Endodermal cell (in vitro differentiated cells): ENCODE measurements around the gene IMPDH1. TPM values are rescaled to one million over a fixed set of nuclear protein-coding genes. Genes with fewer than 3 reads are reported as not detected.
A peak's percentile ranks its signal among the peaks of the same experiment; 100 is the strongest.

Source experiments
- DNase-seq: peaks from one replicate; pipeline ENCODE4 v3.0.0-alpha.2; 2017
- H3K27ac ChIP-seq: 2 replicates; pipeline ENCODE4 v1.5.1; 2013; ENCODE audit warnings: mild to moderate bottlenecking, low read depth, low read length, moderate library complexity
- H3K27me3 ChIP-seq: 2 replicates; pipeline ENCODE4 v1.6.1; 2013; ENCODE audit warnings: mild to moderate bottlenecking, low read length, moderate library complexity; ENCODE audit not compliant: insufficient read depth, control insufficient read depth, poor library complexity, severe bottlenecking
- H3K36me3 ChIP-seq: 2 replicates; pipeline ENCODE4 v1.7.0; 2013; ENCODE audit warnings: mild to moderate bottlenecking, low read length, moderate library complexity; ENCODE audit not compliant: control insufficient read depth, insufficient read depth
- H3K4me1 ChIP-seq: one replicate; pipeline ENCODE4 v1.7.0; 2013; ENCODE audit warnings: low read length; ENCODE audit not compliant: control insufficient read depth, insufficient read depth
- H3K4me3 ChIP-seq: 2 replicates; pipeline ENCODE4 v1.5.1; 2013; ENCODE audit warnings: mild to moderate bottlenecking, low read length, moderate library complexity
- H3K9ac ChIP-seq: 2 replicates; pipeline ENCODE4 v1.6.1; 2013; ENCODE audit warnings: mild to moderate bottlenecking, low read length, moderate library complexity; ENCODE audit not compliant: poor library complexity, severe bottlenecking; ENCODE audit errors: extremely low read depth
- H3K9me3 ChIP-seq: 2 replicates; pipeline ENCODE4 v1.6.1; 2013; ENCODE audit warnings: mild to moderate bottlenecking, low read length, moderate library complexity; ENCODE audit not compliant: control insufficient read depth
- H3K27ac Mint-ChIP-seq: 2 replicates; pipeline ENCODE4 v1.8.0; 2020; ENCODE audit warnings: mixed read lengths
- H3K27me3 Mint-ChIP-seq: 2 replicates; pipeline ENCODE4 v1.8.0; 2021; ENCODE audit warnings: mild to moderate bottlenecking, mixed read lengths; ENCODE audit not compliant: insufficient read depth
- H3K36me3 Mint-ChIP-seq: 2 replicates; pipeline ENCODE4 v1.8.0; 2020; ENCODE audit warnings: low read depth, mixed read lengths
- H3K4me1 Mint-ChIP-seq: 2 replicates; pipeline ENCODE4 v1.8.0; 2020; ENCODE audit warnings: mixed read lengths
- H3K4me3 Mint-ChIP-seq: 2 replicates; pipeline ENCODE4 v1.8.0; 2020; ENCODE audit warnings: mild to moderate bottlenecking, moderate library complexity, mixed read lengths
- H3K9me3 Mint-ChIP-seq: 2 replicates; pipeline ENCODE4 v1.8.0; 2020; ENCODE audit warnings: mild to moderate bottlenecking, mixed read lengths
- WGBS, 2 experiments: methylation state at CpG; one replicate each; pipeline versions ENCODE4 v1.1.5 to v1.1.7; 2013; ENCODE audit warnings: missing lambda C conversion rate in 2 of 2, mixed read lengths in 1 of 2; ENCODE audit not compliant: insufficient coverage in 1 of 2, insufficient read length in 1 of 2; 5-methylcytosine and 5-hydroxymethylcytosine counted together
- total RNA-seq, 2 donors: library from RNA; stranded (reverse); fragmentation: NEBNext Ultra II Directional in 1 of 2; extraction: Animal tissue kit (Norgen Biotek cat#: 25700) in 1 of 2; gene quantifications; 2 replicates in 1 of 2; 3 replicates in 1 of 2; pipeline ENCODE4 v1.2.1, GENCODE V29; 2021
- TF ChIP-seq, protein P1 (sequence below): fragments of 200-600 bp; sonication (generic); conservative IDR thresholded peaks from 2 replicates; pipeline ENCODE4 v1.5.0; 2021; ENCODE audit warnings: antibody characterized with exemption, mild to moderate bottlenecking

IMPDH1 gene
- total RNA-seq, 2 donors from 2014 or later: 13.4 to 16.5 TPM

DNA sequence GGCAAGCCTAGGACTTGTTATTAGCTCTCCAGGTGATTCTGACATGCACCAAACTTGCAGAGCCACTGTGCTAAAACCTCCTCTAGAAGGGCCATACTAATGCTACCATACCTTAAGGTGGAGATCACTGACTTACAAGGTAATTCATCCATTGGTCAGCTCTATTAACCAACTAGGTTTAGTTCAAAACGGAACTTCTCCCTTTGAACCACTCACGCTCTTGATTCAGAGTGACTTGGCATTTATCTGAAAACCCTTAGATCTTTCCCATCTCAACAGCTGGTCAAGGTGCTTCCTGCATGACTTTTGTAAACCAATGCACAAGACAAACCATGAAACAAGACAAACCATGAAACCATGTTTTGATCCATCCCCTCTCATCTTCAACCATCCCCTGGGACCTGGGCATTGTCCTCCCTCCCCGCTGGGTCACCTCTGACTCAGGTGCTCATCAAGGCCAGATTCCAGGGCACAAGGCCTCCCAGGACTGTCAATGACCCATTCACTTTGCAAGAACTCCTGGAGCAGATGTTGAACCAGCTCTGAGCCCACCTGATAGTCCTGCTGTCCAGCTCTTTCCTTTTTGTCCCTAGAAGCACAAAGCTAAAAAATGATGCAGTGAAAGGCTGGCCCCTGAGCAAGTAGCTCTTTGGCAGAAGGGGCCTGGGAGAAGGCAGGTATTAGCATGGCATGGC, 18.8 kb downstream of the IMPDH1 start:
- peaks cover 23% of the 10 kb centered on the region for H3K27me3 ChIP-seq
- no peaks in the 10 kb centered on the region for H3K9me3 ChIP-seq
- TF ChIP-seq, protein P1, sequence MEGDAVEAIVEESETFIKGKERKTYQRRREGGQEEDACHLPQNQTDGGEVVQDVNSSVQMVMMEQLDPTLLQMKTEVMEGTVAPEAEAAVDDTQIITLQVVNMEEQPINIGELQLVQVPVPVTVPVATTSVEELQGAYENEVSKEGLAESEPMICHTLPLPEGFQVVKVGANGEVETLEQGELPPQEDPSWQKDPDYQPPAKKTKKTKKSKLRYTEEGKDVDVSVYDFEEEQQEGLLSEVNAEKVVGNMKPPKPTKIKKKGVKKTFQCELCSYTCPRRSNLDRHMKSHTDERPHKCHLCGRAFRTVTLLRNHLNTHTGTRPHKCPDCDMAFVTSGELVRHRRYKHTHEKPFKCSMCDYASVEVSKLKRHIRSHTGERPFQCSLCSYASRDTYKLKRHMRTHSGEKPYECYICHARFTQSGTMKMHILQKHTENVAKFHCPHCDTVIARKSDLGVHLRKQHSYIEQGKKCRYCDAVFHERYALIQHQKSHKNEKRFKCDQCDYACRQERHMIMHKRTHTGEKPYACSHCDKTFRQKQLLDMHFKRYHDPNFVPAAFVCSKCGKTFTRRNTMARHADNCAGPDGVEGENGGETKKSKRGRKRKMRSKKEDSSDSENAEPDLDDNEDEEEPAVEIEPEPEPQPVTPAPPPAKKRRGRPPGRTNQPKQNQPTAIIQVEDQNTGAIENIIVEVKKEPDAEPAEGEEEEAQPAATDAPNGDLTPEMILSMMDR: no peak
- Mint-ChIP-seq H3K27ac (no peak overlapping the region), H3K36me3 (no peaks in the 10 kb centered on the region), H3K9me3 (no peaks in the 10 kb centered on the region), H3K4me1 (no peaks in the 10 kb centered on the region), H3K27me3 (peaks cover 38% of the 10 kb centered on the region), H3K4me3 (no peak overlapping the region)
- no peak for DNase-seq
- 89 to 94% methylated on average over 3 of the region's 3 CpGs for WGBS, 2 experiments
- no peak overlapping the region for H3K27ac ChIP-seq
- no peaks in the 10 kb centered on the region for H3K4me1 ChIP-seq
- no peak overlapping the region for H3K9ac ChIP-seq
- no peak overlapping the region for H3K4me3 ChIP-seq
- H3K36me3 ChIP-seq: no peaks in the 10 kb centered on the region

DNA sequence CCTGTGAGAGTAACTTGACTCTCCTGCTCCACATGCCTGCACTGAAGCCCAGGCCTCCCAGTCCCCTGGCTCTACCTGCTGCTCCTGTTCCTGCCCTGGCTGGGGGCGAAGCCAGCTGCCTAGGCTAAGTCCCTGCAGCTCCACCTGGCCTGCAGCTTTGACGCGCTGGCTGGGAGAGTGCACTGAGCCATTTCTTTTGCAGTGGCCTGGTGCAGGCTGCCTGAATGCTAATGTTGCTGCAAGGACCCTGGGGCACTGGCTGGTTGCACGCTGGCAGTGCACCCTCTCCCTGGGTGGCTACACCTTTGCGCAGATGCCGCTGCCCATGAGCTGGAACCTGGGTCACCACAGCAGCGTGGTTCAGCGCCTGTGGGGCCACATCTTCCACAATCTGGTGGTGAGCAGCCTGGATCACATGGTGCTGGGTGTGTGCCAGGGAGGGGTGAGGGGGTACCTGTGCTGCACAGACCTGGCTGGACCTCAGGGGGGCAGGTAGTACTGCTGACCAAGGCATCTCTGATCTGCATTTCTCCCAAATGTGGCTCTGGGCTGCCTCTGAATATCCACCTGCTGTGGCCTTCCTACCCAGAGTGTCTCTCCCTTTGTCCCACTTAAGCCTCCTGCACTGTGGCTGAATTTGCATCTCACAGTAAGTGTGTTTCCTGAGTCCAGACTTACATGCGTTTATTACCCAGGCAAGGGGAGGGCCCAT, 20.0 kb downstream of the IMPDH1 start:
- Mint-ChIP-seq H3K36me3 (no peaks in the 10 kb centered on the region), H3K4me1 (no peaks in the 10 kb centered on the region), H3K9me3 (no peaks in the 10 kb centered on the region), H3K27me3 (peaks cover 48% of the 10 kb centered on the region), H3K27ac (no peak overlapping the region), H3K4me3 (no peak overlapping the region)
- WGBS, 2 experiments: 85 to 87% methylated on average over 9 of the region's 9 CpGs
- H3K9me3 ChIP-seq: no peaks in the 10 kb centered on the region
- TF ChIP-seq, protein P1: no peak
- peaks cover 23% of the 10 kb centered on the region for H3K27me3 ChIP-seq
- H3K36me3 ChIP-seq: no peaks in the 10 kb centered on the region
- DNase-seq: no peak
- no peak overlapping the region for H3K4me3 ChIP-seq
- H3K27ac ChIP-seq: no peak overlapping the region
- H3K4me1 ChIP-seq: no peaks in the 10 kb centered on the region
- no peak overlapping the region for H3K9ac ChIP-seq

DNA sequence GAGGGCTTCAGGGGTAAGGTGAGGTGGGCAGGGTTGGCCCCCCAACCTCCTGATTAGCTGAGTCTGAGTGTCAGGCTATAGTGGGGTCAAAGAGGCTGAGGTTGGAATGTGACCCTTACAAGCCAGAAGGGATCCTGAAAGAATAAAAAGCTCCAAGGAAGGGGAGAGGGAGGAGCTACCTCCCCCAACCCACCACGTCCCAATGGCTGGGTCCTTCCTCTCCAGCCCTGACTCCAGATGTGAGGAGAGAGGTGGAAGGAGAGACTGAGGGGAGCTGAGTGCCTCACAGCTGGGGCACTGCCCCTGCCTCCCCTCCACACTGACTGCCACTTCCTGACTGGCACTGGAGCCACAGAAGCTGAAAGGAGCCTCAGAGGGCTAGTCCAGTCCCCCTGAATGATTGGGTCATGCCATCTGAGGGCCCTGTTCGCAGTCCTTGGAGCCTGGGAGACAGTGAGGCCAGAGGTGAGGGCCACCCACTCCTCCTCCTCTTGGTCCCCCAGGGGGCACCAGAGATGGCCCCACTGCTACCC, 20.6 kb downstream of the IMPDH1 start:
- Histone ChIP-seq H3K4me1 (no peaks in the 10 kb centered on the region), H3K4me3 (no peak overlapping the region), H3K9me3 (no peaks in the 10 kb centered on the region), H3K27me3 (peaks cover 23% of the 10 kb centered on the region), H3K27ac (no peak overlapping the region), H3K9ac (no peak overlapping the region), H3K36me3 (no peaks in the 10 kb centered on the region)
- Mint-ChIP-seq H3K9me3 (no peaks in the 10 kb centered on the region), H3K27ac (no peak overlapping the region), H3K36me3 (no peaks in the 10 kb centered on the region), H3K4me3 (no peak overlapping the region), H3K4me1 (no peaks in the 10 kb centered on the region), H3K27me3 (peaks cover 48% of the 10 kb centered on the region)
- DNase-seq: no peak
- TF ChIP-seq, protein P1: peak; percentile 23
- 94 to 100% methylated on average over 1 of the region's 2 CpGs for WGBS, 2 experiments
